GM19372 (cell line): ENCODE measurements around the gene RECK.
"Not testable (repeated sequence)": the region's sequence is repeated elsewhere in the genome, so short reads cannot be mapped to it uniquely, and the experiment has no call there.

Source experiments
- ATAC-seq: cut with Tn5 transposase; IDR thresholded peaks from one replicate; pipeline ENCODE4 v1.9.1; 2021; ENCODE audit warnings: mild to moderate bottlenecking, low read depth, moderate library complexity; ENCODE audit not compliant: unreplicated experiment

The RECK gene

DNA sequence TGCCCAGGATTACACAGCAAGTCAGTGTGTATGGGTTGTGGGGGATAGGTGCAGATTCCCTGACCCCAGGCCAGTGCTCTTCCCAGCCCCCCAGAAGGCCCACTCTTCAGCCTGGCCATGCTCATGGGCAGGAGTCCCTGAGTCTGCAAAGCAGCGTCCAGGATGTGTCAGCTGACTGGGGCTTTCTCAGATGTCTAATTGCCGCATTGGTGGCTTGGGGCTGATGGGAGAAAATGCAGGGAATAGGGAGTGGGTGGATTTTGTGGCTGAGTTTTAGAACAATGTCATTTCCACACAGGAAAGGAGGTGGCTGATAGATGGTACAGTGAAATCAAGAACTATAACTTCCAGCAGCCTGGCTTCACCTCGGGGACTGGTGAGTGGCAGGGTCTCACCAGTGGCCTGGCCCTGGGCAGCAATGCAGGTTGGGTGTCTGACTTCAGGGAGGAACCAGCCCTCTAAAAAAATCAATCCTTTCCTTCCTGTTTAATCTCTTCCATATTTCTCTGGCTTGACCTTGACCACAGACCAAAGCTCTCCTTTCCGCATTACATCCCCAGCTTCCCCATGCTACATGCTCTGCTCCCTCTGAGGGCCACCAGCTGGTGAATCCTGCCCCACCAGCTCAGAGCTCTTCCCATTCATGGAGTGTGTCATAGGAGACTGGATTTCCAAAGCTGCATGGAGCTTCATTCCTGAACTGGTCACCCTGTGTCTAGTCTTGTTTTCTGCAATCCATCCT is 114.0 kb downstream of the RECK start:
- ATAC-seq = no peak

DNA sequence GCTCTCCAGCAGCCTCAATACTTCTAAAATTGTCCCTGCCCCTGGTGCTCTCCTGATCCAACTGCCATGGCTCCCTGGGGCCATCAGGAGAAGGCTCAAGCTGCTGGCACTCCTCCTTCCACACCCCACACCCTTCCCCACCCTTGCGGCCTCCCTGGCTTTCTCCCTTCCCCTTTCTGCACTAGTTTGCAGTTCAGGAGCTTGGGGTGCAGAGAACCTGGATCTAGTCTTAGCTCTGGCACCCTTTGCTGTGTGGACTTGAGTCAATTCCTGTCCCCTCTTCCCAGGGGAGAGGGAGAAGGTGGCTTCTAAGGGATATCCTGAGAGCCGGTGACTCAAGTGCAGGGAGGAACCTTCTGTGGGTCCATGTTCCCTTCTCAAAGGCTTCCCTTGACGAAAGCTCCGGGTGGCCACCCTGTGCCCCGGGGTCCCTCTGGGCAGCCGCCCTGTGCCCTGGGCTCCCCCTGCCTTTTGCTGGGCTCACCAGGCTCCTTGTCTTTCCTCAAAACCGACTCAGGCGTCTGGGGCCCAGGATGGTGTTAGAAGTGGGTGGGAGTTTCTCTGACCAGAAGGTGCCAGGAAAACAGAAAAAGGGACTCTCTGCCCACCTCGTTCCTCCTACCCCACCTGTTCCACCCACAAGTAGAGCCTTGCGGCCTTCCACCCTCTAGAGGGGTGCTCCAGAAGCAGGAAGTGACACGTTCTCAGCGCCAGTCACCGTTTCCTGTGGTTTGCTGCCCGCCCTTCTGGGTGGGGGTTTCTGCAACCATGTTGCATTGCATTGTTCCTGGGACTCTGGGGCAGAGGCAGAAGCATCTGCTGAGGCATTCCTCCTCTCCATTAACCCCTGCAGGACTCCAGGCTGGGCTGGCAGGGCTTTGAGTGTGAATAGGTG is 114.8 kb downstream of the RECK start:
- peak; percentile 69 for ATAC-seq

- no peak for ATAC-seq
Measured at GRCh38 chr9:36152741-36153438, 116.2 kb downstream of the RECK start.

DNA sequence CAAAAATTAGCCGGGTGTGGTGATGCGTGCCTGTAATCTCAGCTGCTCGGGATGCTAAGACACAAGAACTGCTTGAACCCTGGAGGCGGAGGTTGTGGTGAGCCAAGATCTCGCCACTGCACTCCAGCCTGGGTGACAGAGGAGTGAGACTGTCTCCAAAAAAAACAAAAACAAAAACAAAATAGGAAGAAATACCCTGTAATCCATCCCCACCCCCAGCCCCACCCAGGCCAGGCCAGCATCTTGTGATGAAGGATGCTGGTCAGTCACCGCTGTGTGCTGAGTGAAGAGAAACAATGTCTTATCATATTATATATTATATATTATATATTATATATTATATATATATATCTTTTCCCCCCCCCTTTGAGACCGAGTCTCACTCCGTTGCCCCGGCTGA is 117.0 kb downstream of the RECK start:
- ATAC-seq = no peak

DNA sequence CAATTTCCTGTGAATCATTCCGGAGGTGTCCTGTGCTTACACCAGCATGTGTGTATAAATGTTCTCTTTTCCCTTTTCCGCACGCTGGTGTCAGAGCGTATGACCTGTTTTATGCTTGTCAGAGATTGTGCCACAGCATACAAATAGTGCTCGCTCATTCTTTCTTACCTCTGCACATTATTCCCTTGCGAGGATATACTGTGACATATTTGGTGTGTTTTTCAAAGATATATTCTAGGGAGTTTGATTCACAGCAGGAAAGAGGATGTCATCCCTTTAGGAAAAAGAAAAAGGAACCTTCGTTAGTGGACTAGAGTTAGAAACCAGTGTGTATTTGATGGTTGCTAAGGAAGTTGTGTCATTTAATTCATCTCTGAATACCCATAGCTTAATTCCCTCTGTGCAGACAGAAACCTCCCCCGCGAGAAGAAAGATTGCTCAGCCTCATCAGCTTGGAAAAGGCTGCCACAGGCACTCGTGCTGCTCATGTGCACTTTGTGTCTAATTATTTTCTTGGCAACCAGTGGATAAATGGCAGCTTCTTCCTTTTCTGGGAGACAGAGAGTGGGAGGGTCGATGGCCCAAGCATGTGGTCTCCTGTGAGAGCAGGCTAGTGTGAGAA is 117.7 kb downstream of the RECK start:
- no peak for ATAC-seq

DNA sequence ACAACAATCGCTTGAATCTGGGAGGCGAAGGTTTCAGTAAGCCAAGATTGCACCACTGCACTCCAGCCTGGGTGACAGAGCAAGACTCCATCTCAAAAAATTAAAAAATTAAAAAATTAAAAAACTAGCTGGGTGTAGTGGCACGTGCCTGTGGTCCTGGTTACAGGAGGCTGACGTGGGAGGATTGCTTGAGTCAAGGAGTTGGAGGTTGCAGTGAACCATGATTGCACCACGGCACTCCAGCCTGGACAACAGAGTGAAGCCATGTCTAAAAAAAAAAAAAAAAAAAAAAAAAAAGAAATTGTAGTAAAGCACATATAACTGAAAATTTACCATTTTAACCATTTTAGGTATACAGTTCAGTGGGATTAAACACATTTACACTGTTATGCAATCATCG is 119.4 kb downstream of the RECK start:
- ATAC-seq = no peak

- ATAC-seq = no peak
Measured at GRCh38 chr9:36158122-36158521, 121.4 kb downstream of the RECK start.

- no peak for ATAC-seq
Measured at GRCh38 chr9:36158917-36159316, 122.2 kb downstream of the RECK start.

- not testable (repeated sequence) for ATAC-seq
Measured at GRCh38 chr9:36159509-36159908, 122.8 kb downstream of the RECK start.

GRCh38 chr9:36160126-36160525 is 123.4 kb downstream of the RECK start:
- not testable (repeated sequence) for ATAC-seq

GRCh38 chr9:36161187-36161586 is 124.5 kb downstream of the RECK start:
- ATAC-seq = no peak

DNA sequence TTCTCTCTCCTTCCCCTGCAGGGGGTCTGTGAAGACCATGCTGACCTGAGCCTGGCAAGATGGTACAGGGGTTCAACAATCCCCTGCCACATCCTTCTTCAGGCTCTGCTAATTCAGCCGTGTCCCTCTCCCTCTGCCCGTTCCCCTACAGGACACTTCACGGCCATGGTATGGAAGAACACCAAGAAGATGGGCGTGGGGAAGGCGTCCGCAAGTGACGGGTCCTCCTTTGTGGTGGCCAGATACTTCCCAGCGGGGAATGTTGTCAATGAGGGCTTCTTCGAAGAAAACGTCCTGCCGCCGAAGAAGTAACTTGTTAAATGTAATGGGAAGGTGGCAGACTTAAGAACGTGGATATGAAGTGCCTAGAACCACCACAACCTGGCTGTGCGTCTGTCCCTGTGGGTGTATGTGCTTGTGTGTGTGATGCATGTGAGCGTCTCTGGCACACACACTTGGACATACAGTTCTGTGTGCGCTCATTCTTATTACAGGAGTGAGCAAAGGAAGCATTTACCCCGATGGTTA is 125.6 kb downstream of the RECK start:
- ATAC-seq = no peak

- ATAC-seq = no peak
Measured at GRCh38 chr9:36163049-36163785, 126.5 kb downstream of the RECK start.

DNA sequence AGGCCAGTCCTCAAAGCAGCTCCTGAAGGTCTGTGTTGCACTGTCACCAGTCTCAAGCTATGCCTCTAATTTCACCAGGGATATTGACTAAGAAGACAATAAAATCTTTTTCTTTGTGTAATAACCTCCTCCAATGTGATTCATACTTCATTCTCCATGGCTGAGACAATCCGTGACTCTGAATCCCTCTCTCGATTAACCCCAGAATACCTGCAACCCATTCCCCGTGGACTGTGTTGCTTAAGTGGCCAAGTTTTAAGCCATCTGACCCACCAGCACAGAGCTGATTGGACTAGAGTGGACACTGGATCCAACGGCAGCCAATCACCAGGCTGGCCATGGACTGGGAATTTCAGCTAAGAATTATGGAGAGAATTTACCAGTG is 127.1 kb downstream of the RECK start:
- ATAC-seq = no peak

DNA sequence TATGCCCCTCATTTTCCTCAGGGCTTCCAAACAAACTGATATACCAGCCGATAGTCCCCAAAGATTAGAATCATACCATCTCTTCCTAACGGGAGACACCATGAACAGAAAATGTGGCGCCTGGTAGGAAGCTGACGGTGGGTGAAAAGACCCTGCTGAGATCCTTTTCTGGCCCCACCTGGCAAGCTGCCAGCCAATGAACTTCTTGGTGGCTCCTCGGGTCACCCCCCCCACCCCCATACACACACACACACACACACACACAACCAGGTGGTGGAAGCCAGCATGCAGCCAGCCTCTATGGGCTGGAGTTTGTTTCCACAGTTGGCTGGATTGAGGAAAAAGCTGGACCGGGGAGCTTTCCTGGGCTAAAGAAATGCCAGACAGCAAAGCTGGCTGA is 127.7 kb downstream of the RECK start:
- ATAC-seq = no peak

GRCh38 chr9:36164989-36165388 is 128.3 kb downstream of the RECK start:
- ATAC-seq = no peak

DNA sequence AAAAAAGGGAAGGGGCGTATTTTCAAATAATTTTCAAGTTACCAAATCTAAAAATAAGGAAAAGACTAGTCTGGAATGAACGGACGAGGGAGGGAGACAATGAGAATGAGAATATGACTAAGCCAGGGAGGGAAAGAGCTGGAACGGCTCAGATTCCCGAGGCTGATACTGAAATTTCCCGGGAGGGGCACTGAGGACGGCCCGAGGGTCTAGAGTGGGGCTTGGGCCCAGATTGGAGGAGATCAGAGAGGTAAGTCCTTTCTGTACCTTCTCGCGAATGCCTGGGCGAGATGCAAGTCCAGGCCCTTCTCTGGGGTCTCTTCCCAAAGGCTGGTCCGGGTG is 129.1 kb downstream of the RECK start:
- no peak for ATAC-seq

DNA sequence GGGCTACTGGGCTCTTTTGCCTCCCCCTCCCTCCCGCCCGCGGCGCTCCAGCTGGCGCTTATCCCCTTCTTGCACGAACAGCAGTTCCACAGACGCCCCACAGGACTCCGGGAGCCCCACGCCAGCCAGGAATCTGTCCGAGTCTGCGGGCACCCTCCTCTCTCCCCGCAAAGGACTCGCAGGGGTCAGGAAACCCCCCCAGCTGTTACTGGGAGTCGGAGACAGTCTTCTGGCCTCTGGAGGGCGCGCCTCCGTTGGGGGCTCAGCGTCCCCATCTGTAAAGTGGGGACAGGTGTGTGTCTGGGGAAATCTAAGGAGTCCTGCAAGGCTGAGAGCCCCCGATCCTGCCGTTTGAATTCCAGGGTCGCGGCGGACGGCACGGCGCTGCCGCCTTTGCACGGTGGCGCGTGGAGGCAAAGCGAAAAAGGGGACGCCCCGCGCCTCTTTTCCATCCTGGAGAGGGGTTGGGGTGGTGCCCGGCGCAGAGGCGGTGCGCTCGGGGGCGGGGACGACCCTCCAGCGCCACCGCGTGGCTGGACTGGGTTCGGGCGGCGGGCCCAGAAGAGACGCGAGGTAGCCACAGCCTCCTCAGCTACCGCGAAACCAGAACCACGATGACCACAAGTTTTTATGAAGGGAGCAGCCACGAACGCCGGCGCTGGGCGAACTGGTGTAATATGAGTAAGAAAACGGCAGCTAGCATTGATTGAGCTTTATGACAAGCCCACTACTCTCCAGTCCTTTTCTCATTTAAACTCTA is 129.6 kb downstream of the RECK start:
- ATAC-seq = no peak

DNA sequence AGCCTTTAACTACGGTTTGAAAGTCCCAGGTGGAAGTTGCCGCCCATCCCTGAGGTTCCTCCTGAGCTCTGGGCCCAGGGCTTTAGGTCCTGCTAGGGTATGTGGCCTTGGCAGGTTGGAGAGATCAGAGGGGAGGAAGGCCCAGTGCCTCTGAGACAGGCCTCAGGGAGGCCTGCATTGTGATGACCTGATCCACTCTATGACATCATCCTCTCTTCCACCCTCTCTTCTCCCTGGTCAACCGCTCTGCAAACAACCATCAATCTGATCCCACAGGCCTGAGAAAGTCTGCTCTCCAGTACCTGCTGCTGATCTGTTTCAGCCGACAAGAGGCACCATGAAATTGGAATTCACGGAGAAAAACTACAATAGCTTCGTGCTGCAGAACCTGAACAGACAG is 132.5 kb downstream of the RECK start, which contains the start of gene CCIN:
TSS of gene CCIN (plus strand) at position 223 of the 400 bp plus-strand sequence. CDS start at position 338, 115 bp downstream.
- no peak for ATAC-seq
